Activated naive CD8-positive, alpha-beta T cell treated with anti-CD3 and anti-CD28 coated beads, Interleukin-2, amount 10 ng/mL, durations not matched to agents 7 days and 5 days (primary cell): ENCODE data around the gene ABHD6. TPM values are rescaled to one million over a fixed set of nuclear protein-coding genes. Genes with fewer than 3 reads are reported as not detected.
A peak's percentile ranks its signal among the peaks of the same experiment; 100 is the strongest.
"Not testable (repeated sequence)": the region's sequence is repeated elsewhere in the genome, so short reads cannot be mapped to it uniquely, and the experiment has no call there.

ENCODE experiments used
- ATAC-seq: fragments of 150-1000 bp; cut with Tn5 transposase; one replicate; pipeline ENCODE4 v1.10.0; 2021; ENCODE audit warnings: low read depth, moderate library complexity
- POLR2A ChIA-PET: fragments of 350-600 bp; sonication (Branson Sonifier 250); formaldehyde crosslinking; loops from one replicate; lab custom pipeline; 2021; ENCODE audit warnings: antibody characterized with exemption; lab: Charles Lee
- DNase-seq: peaks from one replicate; pipeline ENCODE4 v3.0.0; 2021
- H3K27ac Mint-ChIP-seq: one replicate; pipeline ENCODE4 v1.8.0; 2022; ENCODE audit warnings: mild to moderate bottlenecking, mixed read lengths
- H3K27me3 Mint-ChIP-seq: one replicate; pipeline ENCODE4 v1.8.0; 2022; ENCODE audit warnings: mild to moderate bottlenecking, moderate library complexity, mixed read lengths
- H3K36me3 Mint-ChIP-seq: one replicate; pipeline ENCODE4 v1.8.0; 2021; ENCODE audit warnings: mild to moderate bottlenecking, mixed read lengths
- H3K4me1 Mint-ChIP-seq: one replicate; pipeline ENCODE4 v1.8.0; 2021; ENCODE audit warnings: mixed read lengths
- H3K4me3 Mint-ChIP-seq: one replicate; pipeline ENCODE4 v1.8.0; 2022; ENCODE audit warnings: mild to moderate bottlenecking, moderate library complexity, mixed read lengths
- H3K9me3 Mint-ChIP-seq: one replicate; pipeline ENCODE4 v1.8.0; 2021; ENCODE audit warnings: mixed read lengths
- total RNA-seq, 2 experiments: library from RNA; stranded (reverse); gene quantifications; one replicate each; pipeline ENCODE4 v1.2.3, GENCODE V29; 2021

The ABHD6 gene
- total RNA-seq, 2 experiments from 2014 or later = 4.4 to 5.3 TPM

- DNase-seq (no peak), ATAC-seq (no peak)
- POLR2A ChIA-PET = interaction anchor here (1.0 kb wide), 1 partner anchor 90 kb away, joined by 3 read pairs; the partner anchor contains the start of genes HTD2 and RPP14
- Mint-ChIP-seq H3K27me3 (peaks cover 9% of the 10 kb centered on the region), H3K9me3 (no peaks in the 10 kb centered on the region), H3K27ac (no peak overlapping the region), H3K36me3 (no peaks in the 10 kb centered on the region), H3K4me3 (no peak overlapping the region), H3K4me1 (peaks cover 8% of the 10 kb centered on the region)
Observed at GRCh38 chr3:58216496-58217195, 20.9 kb upstream of the ABHD6 start.

GRCh38 chr3:58217209-58217811 lies 20.3 kb upstream of the ABHD6 start:
- H3K36me3 Mint-ChIP-seq = no peaks in the 10 kb centered on the region
- no peak overlapping the region for H3K4me3 Mint-ChIP-seq
- peaks cover 9% of the 10 kb centered on the region for H3K27me3 Mint-ChIP-seq
- peak; percentile 44 for DNase-seq
- ATAC-seq = peak; percentile 69
- H3K4me1 Mint-ChIP-seq = peaks cover 8% of the 10 kb centered on the region
- POLR2A ChIA-PET = interaction anchor here (1.0 to 1.1 kb wide), 2 partner anchors 89 to 181 kb away, joined by 3 read pairs; partner anchors contain the start of genes HTD2 and RPP14
- no peaks in the 10 kb centered on the region for H3K9me3 Mint-ChIP-seq
- H3K27ac Mint-ChIP-seq = no peak overlapping the region

GRCh38 chr3:58218904-58219303 lies 18.7 kb upstream of the ABHD6 start:
- no peak for DNase-seq
- Mint-ChIP-seq H3K27ac (no peak overlapping the region), H3K4me1 (peaks cover 8% of the 10 kb centered on the region), H3K27me3 (peaks cover 6% of the 10 kb centered on the region), H3K4me3 (no peak overlapping the region), H3K9me3 (no peaks in the 10 kb centered on the region), H3K36me3 (no peaks in the 10 kb centered on the region)
- POLR2A ChIA-PET = no interaction called here
- ATAC-seq = no peak

GRCh38 chr3:58222161-58222724 lies 15.3 kb upstream of the ABHD6 start:
- Mint-ChIP-seq H3K27me3 (peaks cover 7% of the 10 kb centered on the region), H3K4me3 (no peak overlapping the region), H3K9me3 (no peaks in the 10 kb centered on the region), H3K36me3 (no peaks in the 10 kb centered on the region), H3K4me1 (no peaks in the 10 kb centered on the region), H3K27ac (no peak overlapping the region)
- DNase-seq (no peak), ATAC-seq (no peak)
- POLR2A ChIA-PET = no interaction called here

GRCh38 chr3:58223855-58224254 lies 13.7 kb upstream of the ABHD6 start:
- H3K4me1 Mint-ChIP-seq = no peaks in the 10 kb centered on the region
- POLR2A ChIA-PET = no interaction called here

GRCh38 chr3:58227933-58228332 lies 9.7 kb upstream of the ABHD6 start:
- not testable (repeated sequence) for H3K27ac Mint-ChIP-seq, H3K4me3 Mint-ChIP-seq, ATAC-seq, H3K9me3 Mint-ChIP-seq, H3K4me1 Mint-ChIP-seq, DNase-seq, H3K36me3 Mint-ChIP-seq
- H3K27me3 Mint-ChIP-seq = peaks cover 29% of the 10 kb centered on the region
- POLR2A ChIA-PET = interaction anchor here (0.6 kb wide), 1 partner anchor 13 kb away, joined by 4 read pairs; no protein-coding TSS in a partner anchor

More at GRCh38 chr3:58223855-58224254, 13.7 kb upstream of the ABHD6 start:
- no peak for DNase-seq
- no peaks in the 10 kb centered on the region for H3K9me3 Mint-ChIP-seq
- ATAC-seq = no peak
- H3K4me3 Mint-ChIP-seq = no peak overlapping the region
- H3K27me3 Mint-ChIP-seq = peaks cover 7% of the 10 kb centered on the region
- no peak overlapping the region for H3K27ac Mint-ChIP-seq
- no peaks in the 10 kb centered on the region for H3K36me3 Mint-ChIP-seq

GRCh38 chr3:58230876-58231552 lies 6.6 kb upstream of the ABHD6 start:
- peaks cover 2% of the 10 kb centered on the region for H3K4me1 Mint-ChIP-seq
- ATAC-seq = no peak
- H3K4me3 Mint-ChIP-seq = no peak overlapping the region
- no peaks in the 10 kb centered on the region for H3K9me3 Mint-ChIP-seq
- no peak for DNase-seq
- peaks cover 49% of the 10 kb centered on the region for H3K27me3 Mint-ChIP-seq
- H3K27ac Mint-ChIP-seq = no peak overlapping the region
- POLR2A ChIA-PET = no interaction called here
- no peaks in the 10 kb centered on the region for H3K36me3 Mint-ChIP-seq

- Mint-ChIP-seq H3K36me3 (no peaks in the 10 kb centered on the region), H3K4me1 (peaks cover 2% of the 10 kb centered on the region), H3K27me3 (peaks cover 50% of the 10 kb centered on the region), H3K27ac (no peak overlapping the region), H3K4me3 (no peak overlapping the region), H3K9me3 (no peaks in the 10 kb centered on the region)
- ATAC-seq (no peak), DNase-seq (no peak)
- POLR2A ChIA-PET = no interaction called here
Observed at GRCh38 chr3:58231666-58232065, 5.9 kb upstream of the ABHD6 start.

GRCh38 chr3:58234516-58234931 lies 3.1 kb upstream of the ABHD6 start:
- Mint-ChIP-seq H3K9me3 (no peaks in the 10 kb centered on the region), H3K4me3 (no peak overlapping the region), H3K27me3 (peaks cover 50% of the 10 kb centered on the region), H3K27ac (no peak overlapping the region), H3K4me1 (peaks cover 8% of the 10 kb centered on the region), H3K36me3 (no peaks in the 10 kb centered on the region)
- DNase-seq (no peak), ATAC-seq (no peak)
- POLR2A ChIA-PET = no interaction called here

- H3K27me3 Mint-ChIP-seq = peaks cover 40% of the 10 kb centered on the region
- H3K4me1 Mint-ChIP-seq = peaks cover 10% of the 10 kb centered on the region
- POLR2A ChIA-PET = no interaction called here
- H3K27ac Mint-ChIP-seq = no peak overlapping the region
- no peak for ATAC-seq
- no peaks in the 10 kb centered on the region for H3K36me3 Mint-ChIP-seq
- no peaks in the 10 kb centered on the region for H3K9me3 Mint-ChIP-seq
- H3K4me3 Mint-ChIP-seq = no peak overlapping the region
- DNase-seq = no peak
Observed at GRCh38 chr3:58235970-58236369, 1.6 kb upstream of the ABHD6 start.

- POLR2A ChIA-PET = no interaction called here
- DNase-seq (no peak), ATAC-seq (no peak)
- Mint-ChIP-seq H3K27me3 (peaks cover 35% of the 10 kb centered on the region), H3K36me3 (no peaks in the 10 kb centered on the region), H3K27ac (peak overlapping the region; percentile 80), H3K9me3 (no peaks in the 10 kb centered on the region), H3K4me1 (peaks cover 13% of the 10 kb centered on the region), H3K4me3 (peak overlapping the region; percentile 90)
Observed at GRCh38 chr3:58236527-58237237, 910 bp upstream of the ABHD6 start.

- peak; percentile 58 for ATAC-seq
- H3K27ac Mint-ChIP-seq = peak overlapping the region; percentile 74
- DNase-seq = peak; percentile 57
- H3K4me1 Mint-ChIP-seq = peaks cover 11% of the 10 kb centered on the region
- H3K36me3 Mint-ChIP-seq = no peaks in the 10 kb centered on the region
- H3K4me3 Mint-ChIP-seq = peak overlapping the region; percentile 94
- POLR2A ChIA-PET = interaction anchor here (2.8 kb wide), 1 partner anchor 68 kb away, joined by 11 read pairs; the partner anchor contains the start of genes HTD2 and RPP14
- no peaks in the 10 kb centered on the region for H3K9me3 Mint-ChIP-seq
- H3K27me3 Mint-ChIP-seq = peaks cover 22% of the 10 kb centered on the region
Observed at GRCh38 chr3:58237941-58238681, 519 bp downstream of the ABHD6 start.
